Keratinocyte (primary cell): Measurements from ENCODE around the gene TRAF7. TPM values are rescaled to one million over a fixed set of nuclear protein-coding genes. Genes with fewer than 3 reads are reported as not detected.

Experiments used
- DNase-seq: peaks from one replicate; pipeline ENCODE4 v3.0.0-alpha.2; 2011; ENCODE audit warnings: low read depth, missing footprints, low spot score
- FAIRE-seq: peaks from 2 replicates; lab custom pipeline; 2011; peaks lifted over from hg19 to GRCh38; lab: Jason Lieb, UNC
- H2AFZ ChIP-seq: 2 replicates; pipeline ENCODE4 v1.6.0; 2012; ENCODE audit warnings: low read length, control low read depth, inconsistent platforms; ENCODE audit not compliant: control insufficient read depth
- H3K27ac ChIP-seq: 2 replicates; pipeline ENCODE4 v1.5.1; 2011; ENCODE audit warnings: low read length; ENCODE audit not compliant: control insufficient read depth, insufficient read depth
- H3K27me3 ChIP-seq: 3 replicates; pipeline ENCODE4 v1.6.0; 2011; ENCODE audit warnings: low read length; ENCODE audit not compliant: control insufficient read depth, insufficient read depth; ENCODE audit errors: extremely low read depth
- H3K36me3 ChIP-seq, 2 experiments: 2 replicates in 1 of 2; 3 replicates in 1 of 2; pipeline ENCODE4 v1.5.1; 2011; ENCODE audit warnings: low read length in 2 of 2, mild to moderate bottlenecking in 1 of 2; ENCODE audit not compliant: control insufficient read depth in 2 of 2, insufficient read depth in 2 of 2; ENCODE audit errors: extremely low read depth in 1 of 2
- H3K4me1 ChIP-seq: 3 replicates; pipeline ENCODE4 v1.5.1; 2011; ENCODE audit warnings: low read length; ENCODE audit not compliant: control insufficient read depth, insufficient read depth; ENCODE audit errors: extremely low read depth
- H3K4me2 ChIP-seq: 3 replicates; pipeline ENCODE4 v1.6.0; 2011; ENCODE audit warnings: low read depth, low read length; ENCODE audit not compliant: control insufficient read depth, insufficient read depth; ENCODE audit errors: extremely low read depth
- H3K4me3 ChIP-seq, 3 experiments: fragments of 200-600 bp in 1 of 3; sonication (generic) in 1 of 3; 2 replicates in 2 of 3; 3 replicates in 1 of 3; pipeline ENCODE4 v1.5.1; 2011 to 2016; ENCODE audit warnings: low read length in 3 of 3, mild to moderate bottlenecking in 3 of 3, control low read depth in 2 of 3, inconsistent platforms in 1 of 3, low read depth in 1 of 3, mixed read lengths in 1 of 3, mixed run types in 1 of 3, moderate library complexity in 1 of 3; ENCODE audit not compliant: control insufficient read depth in 2 of 3, insufficient read depth in 2 of 3; ENCODE audit errors: extremely low read depth in 1 of 3
- H3K79me2 ChIP-seq: 2 replicates; pipeline ENCODE4 v1.6.0; 2012; ENCODE audit warnings: low read length; ENCODE audit not compliant: control insufficient read depth, insufficient read depth
- H3K9ac ChIP-seq: 3 replicates; pipeline ENCODE4 v1.6.0; 2011; ENCODE audit warnings: low read length; ENCODE audit not compliant: control insufficient read depth, insufficient read depth; ENCODE audit errors: extremely low read depth
- H3K9me1 ChIP-seq: 3 replicates; pipeline ENCODE4 v1.6.0; 2011; ENCODE audit warnings: low read length; ENCODE audit not compliant: control insufficient read depth, insufficient read depth; ENCODE audit errors: extremely low read depth
- H3K9me3 ChIP-seq: 2 replicates; pipeline ENCODE4 v1.5.1; 2012; ENCODE audit warnings: low read depth, low read length; ENCODE audit not compliant: control insufficient read depth
- H4K20me1 ChIP-seq: 3 replicates; pipeline ENCODE4 v1.6.0; 2011; ENCODE audit warnings: low read length; ENCODE audit not compliant: control insufficient read depth, insufficient read depth; ENCODE audit errors: extremely low read depth
- EZH2 ChIP-seq: IDR thresholded peaks from one replicate; pipeline ENCODE4 v1.6.1; 2012; ENCODE audit warnings: inconsistent platforms, mild to moderate bottlenecking, low read length, moderate library complexity
- dilution Hi-C: fragments of 300-500 bp; cut with MboI; formaldehyde crosslinking; loops from one replicate; pipeline ENCODE4 v1.7.0; 2020; ENCODE audit warnings: low sequenced_read_pairs; ENCODE audit not compliant: extremely low pct_ligation_motif_present
- polyA plus RNA-seq, 5 experiments: library from polyadenylated mRNA; depleted of rRNA in 3 of 5; stranded (reverse) in 3 of 5; stranded (forward) in 1 of 5; unstranded in 1 of 5; fragments of >200 nt; gene quantifications; 1 replicate in 1 of 5; 2 replicates in 3 of 5; 3 replicates in 1 of 5; pipeline versions ENCODE4 v1.2.1 to v1.2.3, GENCODE V29; 2011 to 2012; ENCODE audit warnings: missing spikeins in 2 of 5, low read depth in 1 of 5, low replicate concordance in 1 of 5
- TF ChIP-seq, protein P1 (sequence below), 3 experiments: IDR thresholded peaks in 1 of 3; conservative IDR thresholded peaks in 1 of 3; optimal IDR thresholded peaks in 1 of 3; 2 replicates in 2 of 3; 3 replicates in 1 of 3; pipeline versions ENCODE3 to v1.5.1; 2011; ENCODE audit warnings: low read length in 3 of 3, mild to moderate bottlenecking in 3 of 3, moderate library complexity in 2 of 3, control low read depth in 1 of 3, inconsistent platforms in 1 of 3; ENCODE audit not compliant: insufficient read depth in 2 of 3; ENCODE audit errors: extremely low read depth in 1 of 3

Gene TRAF7
- polyA plus RNA-seq, 1 donor (not counting 4 experiments of a cell fraction or from before 2014, with no cell fraction given), result 38.4 TPM

DNA sequence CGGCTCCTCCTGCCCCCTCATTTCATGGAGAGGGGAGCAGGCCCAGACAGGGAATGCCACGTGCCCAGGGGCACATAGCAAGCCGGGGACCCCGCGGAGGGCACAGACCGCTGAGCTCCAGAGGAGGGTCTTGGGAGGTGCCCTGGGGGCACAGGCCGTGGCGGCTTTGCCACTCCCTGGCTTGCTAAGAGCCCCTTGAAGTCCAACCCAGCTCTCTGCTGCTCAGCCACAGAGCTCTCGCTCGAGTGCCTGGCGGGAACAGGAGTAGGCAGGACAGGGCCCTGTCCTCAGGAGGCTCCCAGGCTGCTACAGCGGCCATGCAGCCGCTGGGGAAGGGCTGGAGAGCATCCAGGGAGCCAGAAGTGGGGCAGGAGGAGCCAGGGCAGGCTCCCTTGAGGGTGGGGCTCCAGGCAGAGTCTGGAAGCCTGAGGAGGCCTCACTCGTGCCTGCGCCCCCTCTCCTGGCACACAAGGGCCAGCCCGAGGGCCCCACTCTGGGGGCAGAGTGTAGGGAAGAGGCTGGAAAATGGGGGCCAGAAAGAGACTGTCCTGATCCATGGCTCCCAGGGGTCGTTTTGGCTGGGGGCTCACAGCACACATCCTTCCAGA is 11.6 kb upstream of the TRAF7 start:
- Histone ChIP-seq H3K27ac (no peak overlapping the region), H3K4me2 (no peak overlapping the region), H3K4me1 (peaks cover 5% of the 10 kb centered on the region), H4K20me1 (no peaks in the 10 kb centered on the region), H3K27me3 (no peaks in the 10 kb centered on the region), H3K79me2 (no peaks in the 10 kb centered on the region), H3K36me3 (no peaks in the 10 kb centered on the region), H2AFZ (no peak overlapping the region), H3K9ac (no peak overlapping the region), H3K4me3 (no peak overlapping the region), H3K9me1 (no peaks in the 10 kb centered on the region), H3K9me3 (no peaks in the 10 kb centered on the region)
- dilution Hi-C loops, result no loop called here
- no peak for FAIRE-seq
- TF ChIP-seq, protein P1, sequence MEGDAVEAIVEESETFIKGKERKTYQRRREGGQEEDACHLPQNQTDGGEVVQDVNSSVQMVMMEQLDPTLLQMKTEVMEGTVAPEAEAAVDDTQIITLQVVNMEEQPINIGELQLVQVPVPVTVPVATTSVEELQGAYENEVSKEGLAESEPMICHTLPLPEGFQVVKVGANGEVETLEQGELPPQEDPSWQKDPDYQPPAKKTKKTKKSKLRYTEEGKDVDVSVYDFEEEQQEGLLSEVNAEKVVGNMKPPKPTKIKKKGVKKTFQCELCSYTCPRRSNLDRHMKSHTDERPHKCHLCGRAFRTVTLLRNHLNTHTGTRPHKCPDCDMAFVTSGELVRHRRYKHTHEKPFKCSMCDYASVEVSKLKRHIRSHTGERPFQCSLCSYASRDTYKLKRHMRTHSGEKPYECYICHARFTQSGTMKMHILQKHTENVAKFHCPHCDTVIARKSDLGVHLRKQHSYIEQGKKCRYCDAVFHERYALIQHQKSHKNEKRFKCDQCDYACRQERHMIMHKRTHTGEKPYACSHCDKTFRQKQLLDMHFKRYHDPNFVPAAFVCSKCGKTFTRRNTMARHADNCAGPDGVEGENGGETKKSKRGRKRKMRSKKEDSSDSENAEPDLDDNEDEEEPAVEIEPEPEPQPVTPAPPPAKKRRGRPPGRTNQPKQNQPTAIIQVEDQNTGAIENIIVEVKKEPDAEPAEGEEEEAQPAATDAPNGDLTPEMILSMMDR (optimal IDR thresholded peaks at IDR 0.05 in 1 of 3, IDR thresholded peaks at IDR 0.05 in 1 of 3, conservative IDR thresholded peaks at IDR 0.05 in 1 of 3; ENCODE audit: extremely low read depth in 1 of 3, insufficient read depth in 2 of 3, low read length in 3 of 3), result no peak
- TF ChIP-seq EZH2, result no peak
- DNase-seq, result no peak

DNA sequence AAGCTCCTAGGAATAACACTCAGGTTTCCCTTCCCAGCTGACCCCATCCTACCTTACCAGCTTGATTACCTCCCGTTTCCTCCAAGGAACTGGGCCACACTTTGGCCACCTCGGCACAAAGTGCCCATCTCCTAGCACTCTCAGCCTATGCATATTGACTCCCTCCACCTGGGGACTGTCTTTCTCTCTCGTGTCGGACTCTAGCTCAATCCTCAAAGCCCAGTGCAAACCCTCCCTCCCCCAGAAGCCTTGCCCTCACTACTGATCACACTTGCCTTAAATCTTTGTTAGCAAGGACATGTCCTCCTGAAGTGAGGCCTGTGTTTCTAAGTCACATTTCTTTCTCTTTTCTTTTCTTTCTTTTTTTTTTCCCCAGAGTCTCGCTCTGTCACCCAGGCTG is 9.7 kb upstream of the TRAF7 start:
- Histone ChIP-seq H2AFZ (no peak overlapping the region), H3K4me1 (peaks cover 20% of the 10 kb centered on the region), H3K79me2 (no peaks in the 10 kb centered on the region), H3K4me3 (no peak overlapping the region), H3K27ac (no peak overlapping the region), H3K36me3 (no peaks in the 10 kb centered on the region), H3K9ac (no peak overlapping the region), H3K27me3 (no peaks in the 10 kb centered on the region), H3K9me3 (no peaks in the 10 kb centered on the region), H3K4me2 (no peak overlapping the region), H3K9me1 (no peaks in the 10 kb centered on the region), H4K20me1 (peaks cover 14% of the 10 kb centered on the region)
- dilution Hi-C loops, result no loop called here
- DNase-seq (no peak), FAIRE-seq (no peak)
- TF ChIP-seq, protein P1 (optimal IDR thresholded peaks at IDR 0.05 in 1 of 3, IDR thresholded peaks at IDR 0.05 in 1 of 3, conservative IDR thresholded peaks at IDR 0.05 in 1 of 3; ENCODE audit: extremely low read depth in 1 of 3, insufficient read depth in 2 of 3, low read length in 3 of 3), result no peak
- no peak for TF ChIP-seq EZH2
